ENCODE data around the gene SPRED3.

GRCh38 chr19:38412961-38413360 lies 24.5 kb downstream of the SPRED3 start:
- TF ChIP-seq POLR2A (IDR thresholded peaks at IDR 0.05): no peak
- no peak for TF ChIP-seq CTCF (IDR thresholded peaks at IDR 0.05)

All from adrenal gland (tissue), 5 donors.